Measurements from ENCODE around the gene CTSZ.
A peak's percentile ranks its signal among the peaks of the same experiment; 100 is the strongest.
"Not testable (repeated sequence)": the region's sequence is repeated elsewhere in the genome, so short reads cannot be mapped to it uniquely, and the experiment has no call there.

Gene CTSZ

DNA sequence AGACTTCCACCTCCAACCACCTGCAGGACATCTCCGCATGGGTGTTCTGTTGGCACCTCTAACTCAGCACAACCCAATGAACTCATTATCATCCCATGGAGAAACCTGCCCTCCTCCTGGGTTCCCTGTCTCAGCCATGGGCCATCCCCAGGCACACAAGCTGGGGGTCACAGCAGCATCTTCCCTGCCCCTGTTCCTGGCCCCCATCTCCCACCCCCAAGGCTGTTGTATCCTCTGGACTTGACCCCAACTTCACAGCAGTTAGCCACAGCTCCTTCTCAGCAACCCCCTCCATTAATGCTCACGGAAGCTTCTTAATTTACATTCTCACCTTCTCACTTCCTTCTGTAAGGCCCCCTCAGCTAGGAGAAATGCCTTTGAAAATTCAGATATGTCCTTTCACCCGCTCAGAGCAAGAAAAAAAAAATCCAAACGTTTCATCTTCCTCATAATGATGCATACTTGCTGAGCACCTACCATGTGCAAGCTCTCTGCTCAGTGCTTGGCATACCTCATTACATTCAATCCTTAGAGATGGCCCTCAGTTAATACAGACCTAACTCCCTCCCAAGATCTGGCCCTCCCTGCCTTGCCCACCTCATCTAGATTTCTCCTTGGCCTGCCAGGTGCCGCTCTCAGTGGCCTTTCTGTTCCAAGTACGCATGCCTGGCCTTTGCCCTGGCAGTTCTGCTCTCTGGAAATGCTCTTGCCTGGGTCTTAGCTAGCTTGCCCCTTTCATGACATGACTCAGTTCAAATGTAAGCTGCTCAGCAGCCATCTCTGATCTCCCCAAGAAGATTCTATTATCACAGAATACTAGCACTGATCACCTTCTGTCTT is 28.5 kb downstream of the CTSZ start:
- no peak for DNase-seq

GRCh38 chr20:58976061-58976730 is 30.9 kb downstream of the CTSZ start:
- no peak for DNase-seq

- no peak for DNase-seq
These were observed 31.7 kb downstream of the CTSZ start for GRCh38 chr20:58975353-58975752.

DNA sequence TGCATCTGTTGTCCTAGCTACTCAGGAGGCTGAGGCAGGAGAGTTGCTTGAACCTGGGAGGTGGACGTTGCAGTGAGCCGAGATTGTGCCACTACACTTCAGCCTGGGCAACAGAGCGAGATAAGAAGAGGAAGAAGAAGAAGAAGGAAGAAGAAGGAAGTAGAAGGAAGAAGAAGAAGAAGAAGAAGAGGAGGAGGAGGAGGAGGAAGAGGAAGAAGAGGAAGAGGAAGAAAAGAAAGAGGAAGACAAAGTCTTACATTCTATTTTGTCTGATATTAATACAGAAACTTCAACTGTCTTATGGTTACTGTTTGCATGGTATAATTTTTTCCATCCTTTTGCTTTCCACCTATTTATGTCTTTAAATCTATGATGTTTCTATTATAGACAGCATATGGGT is 33.2 kb downstream of the CTSZ start:
- DNase-seq, result peak in 1 of 4 experiments; percentile 23

GRCh38 chr20:58973179-58973578 is 33.9 kb downstream of the CTSZ start:
- no peak for DNase-seq

GRCh38 chr20:58971429-58971828 is 35.6 kb downstream of the CTSZ start:
- DNase-seq, result no peak

- DNase-seq, result peak in 1 of 4 experiments; percentile 28
These were observed 36.9 kb downstream of the CTSZ start for GRCh38 chr20:58970146-58970545.

- no peak for DNase-seq
These were observed 37.6 kb downstream of the CTSZ start for GRCh38 chr20:58969439-58969838.

DNA sequence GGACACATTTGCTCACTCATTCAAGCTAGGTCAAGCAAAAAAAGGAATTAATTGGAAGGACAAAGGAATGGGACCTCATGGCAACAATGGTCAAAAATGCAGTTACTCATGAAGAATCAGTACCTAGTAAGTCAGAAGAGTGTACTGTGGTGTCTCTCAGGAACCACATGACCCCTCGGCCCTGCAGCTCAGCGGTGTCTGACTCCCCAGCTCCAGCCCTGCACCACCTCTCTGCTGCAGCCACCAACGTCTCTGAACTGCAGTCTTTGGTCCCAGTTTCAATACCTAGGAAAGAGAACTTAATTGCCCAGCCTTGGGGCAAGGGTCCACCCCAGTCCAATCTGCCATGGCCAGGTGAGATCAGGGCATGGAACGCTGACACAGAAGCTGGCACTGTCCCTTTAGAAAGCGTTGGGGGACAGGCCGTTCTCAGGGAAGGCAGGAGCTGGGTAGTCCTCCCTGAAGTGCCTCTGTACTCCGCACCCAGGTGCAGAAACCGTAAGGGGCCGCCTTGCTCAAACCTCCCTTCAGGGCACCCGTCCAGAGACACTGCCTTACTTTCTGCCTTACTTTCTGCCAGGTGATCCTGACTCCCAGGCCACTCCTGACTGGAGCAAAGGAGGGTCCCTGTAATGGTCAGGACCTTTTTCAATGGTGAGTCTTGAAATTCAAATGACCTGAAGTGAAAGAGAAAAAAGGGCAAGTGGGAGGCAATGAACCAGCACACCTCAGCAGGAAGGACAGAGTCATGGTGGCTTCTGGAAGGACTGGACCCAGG is 39.2 kb downstream of the CTSZ start:
- DNase-seq, result no peak

DNA sequence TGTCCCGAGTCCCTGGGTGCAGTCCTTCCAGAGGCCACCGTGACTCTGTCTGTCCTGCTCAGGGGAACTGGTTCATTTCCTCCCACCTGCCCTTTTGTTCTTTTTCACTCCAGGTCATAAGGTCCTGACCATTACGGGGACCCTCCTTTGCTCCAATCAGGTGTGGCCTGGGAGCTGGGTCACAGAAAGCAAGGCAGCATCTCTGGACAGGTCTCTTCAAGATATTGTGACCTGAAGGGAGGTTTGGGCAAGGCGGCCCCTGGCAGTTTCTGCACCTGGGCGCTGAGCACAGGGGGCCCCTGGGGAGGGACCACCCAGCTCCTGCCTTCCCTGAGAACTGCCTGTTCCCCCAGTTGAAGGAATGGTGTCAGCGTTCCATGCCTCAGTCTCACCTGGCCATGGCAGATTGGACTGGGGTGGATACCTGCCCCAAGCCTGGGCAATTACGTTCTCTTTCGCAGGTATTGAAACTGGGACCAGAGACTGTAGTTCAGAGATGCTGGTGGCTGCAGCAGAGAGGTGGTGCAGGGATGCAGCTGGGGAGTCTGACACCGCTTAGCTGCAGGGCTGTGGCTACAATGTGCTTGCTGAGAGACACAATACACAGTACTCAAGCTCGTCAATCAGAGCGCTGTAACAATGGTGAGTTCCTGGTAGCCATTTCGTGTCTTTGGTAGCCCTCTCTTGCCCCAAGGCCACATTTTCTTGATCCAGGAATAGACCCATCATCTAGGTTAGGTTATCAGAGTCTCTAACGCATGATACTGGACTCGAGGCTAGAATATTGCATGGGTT is 41.6 kb downstream of the CTSZ start:
- no peak for DNase-seq

GRCh38 chr20:58963922-58964321 is 43.1 kb downstream of the CTSZ start:
- not testable (repeated sequence) for DNase-seq

GRCh38 chr20:58963060-58963584 is 43.9 kb downstream of the CTSZ start:
- DNase-seq, result no peak

GRCh38 chr20:58959652-58960051 is 47.4 kb downstream of the CTSZ start:
- DNase-seq, result no peak

DNA sequence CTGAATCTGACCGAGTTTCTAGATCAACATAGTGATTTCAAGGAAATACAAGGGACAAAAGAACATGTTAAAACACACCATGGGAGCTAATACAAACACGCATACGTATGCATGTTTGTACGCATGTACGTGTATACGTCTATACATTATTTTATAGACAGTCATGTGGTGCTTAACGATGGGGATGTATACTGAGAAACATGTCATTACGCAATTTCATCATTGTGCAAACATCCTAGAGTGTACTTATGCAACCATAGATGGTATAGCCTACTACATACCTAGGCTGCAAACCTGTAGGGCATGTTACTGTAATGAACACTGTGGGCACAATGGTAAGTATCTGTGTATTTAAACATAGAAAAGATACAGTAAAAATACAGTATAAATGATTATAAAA is 51.0 kb downstream of the CTSZ start:
- DNase-seq, result peak in 3 of 4 experiments; percentile 21 to 70 (median 63)

DNA sequence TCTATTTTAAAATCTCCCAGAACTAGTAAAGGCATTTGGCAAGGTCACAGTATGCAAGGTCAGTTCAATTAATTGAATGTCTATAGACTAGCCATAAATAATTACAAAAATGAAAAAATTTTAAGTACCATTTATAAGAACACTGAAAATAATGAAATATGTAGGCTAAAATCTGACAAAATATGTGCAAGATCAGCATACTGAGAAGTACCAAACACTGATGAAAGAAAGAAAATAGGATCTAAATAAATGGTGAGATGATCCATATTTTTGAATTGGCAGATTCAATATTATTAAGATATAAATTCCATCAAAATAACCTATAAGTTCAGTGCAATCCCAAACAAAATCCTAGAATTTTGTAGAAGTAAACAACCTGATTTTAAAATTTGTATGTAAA is 54.0 kb downstream of the CTSZ start:
- DNase-seq, result no peak

DNA sequence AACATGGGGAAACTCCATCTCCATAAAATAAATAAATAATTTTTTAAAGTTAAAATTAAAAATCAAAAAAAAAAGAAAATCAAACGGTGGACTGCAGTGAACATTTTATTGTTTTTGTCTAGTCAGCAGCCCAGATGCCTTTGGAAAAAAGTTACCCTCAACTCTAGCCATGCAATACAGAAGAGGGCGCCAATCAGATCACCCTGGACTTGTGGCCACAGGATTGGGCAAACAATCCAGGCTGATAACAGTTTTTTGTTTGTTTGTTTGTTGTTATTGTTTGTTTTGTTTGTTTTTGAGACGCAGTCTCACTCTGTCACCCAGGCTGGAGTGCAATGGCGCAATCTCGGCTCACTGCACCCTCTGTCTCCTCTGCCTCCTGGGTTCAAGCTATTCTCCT is 56.5 kb downstream of the CTSZ start:
- no peak for DNase-seq

DNA sequence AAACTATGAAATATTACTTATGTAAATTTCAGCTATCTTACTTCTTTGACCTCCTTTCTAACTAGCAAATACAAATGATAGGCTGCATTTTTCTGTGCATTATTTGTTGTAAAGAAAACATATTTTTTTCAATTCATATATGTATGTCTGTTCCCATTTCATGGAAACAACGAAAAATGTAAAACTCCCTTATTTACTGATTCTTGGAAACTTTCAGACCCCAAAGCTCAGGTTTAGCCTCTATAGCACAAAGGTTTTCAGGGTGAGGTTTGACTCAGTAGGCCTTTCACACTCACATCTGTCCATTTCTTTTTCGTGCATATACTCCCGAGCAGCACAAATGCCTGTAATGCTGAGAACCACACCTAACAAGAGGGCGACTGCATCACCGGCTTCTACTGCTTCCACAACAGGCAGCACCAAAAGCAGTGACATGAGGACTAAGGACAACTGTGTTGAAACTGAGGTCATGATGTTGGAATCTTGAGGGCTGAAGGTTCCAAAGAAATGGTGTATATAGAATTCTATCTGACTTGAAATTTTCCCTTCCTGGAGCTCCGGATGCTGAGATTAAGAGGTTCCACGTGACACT is 59.2 kb downstream of the CTSZ start:
- not testable (repeated sequence) for DNase-seq

GRCh38 chr20:58945965-58946631 is 61.0 kb downstream of the CTSZ start:
- DNase-seq, result peak; percentile 12 to 48 (median 42)
